Ovary (tissue), 3 donors: Measurements from ENCODE around the gene TSEN34.

Experiments used
- POLR2A ChIP-seq: fragments of 450-650 bp; IDR thresholded peaks from one replicate; pipeline ENCODE4 v1.6.1; 2017; ENCODE audit warnings: antibody characterized with exemption, mild to moderate bottlenecking, moderate library complexity
- TF ChIP-seq, protein P1 (sequence below), 3 donors: fragments of 450-650 bp in 2 of 3; fragments of 200-600 bp in 1 of 3; IDR thresholded peaks; one replicate each; pipeline versions ENCODE4 v1.5.1 to v1.8.0; 2016 to 2022; ENCODE audit warnings: antibody characterized with exemption in 3 of 3, mild to moderate bottlenecking in 1 of 3
- donor health status: DM: no; HTN: no; CAD: no.

GRCh38 chr19:54148158-54148557 is 43.0 kb upstream of the TSEN34 start:
- TF ChIP-seq, protein P1, sequence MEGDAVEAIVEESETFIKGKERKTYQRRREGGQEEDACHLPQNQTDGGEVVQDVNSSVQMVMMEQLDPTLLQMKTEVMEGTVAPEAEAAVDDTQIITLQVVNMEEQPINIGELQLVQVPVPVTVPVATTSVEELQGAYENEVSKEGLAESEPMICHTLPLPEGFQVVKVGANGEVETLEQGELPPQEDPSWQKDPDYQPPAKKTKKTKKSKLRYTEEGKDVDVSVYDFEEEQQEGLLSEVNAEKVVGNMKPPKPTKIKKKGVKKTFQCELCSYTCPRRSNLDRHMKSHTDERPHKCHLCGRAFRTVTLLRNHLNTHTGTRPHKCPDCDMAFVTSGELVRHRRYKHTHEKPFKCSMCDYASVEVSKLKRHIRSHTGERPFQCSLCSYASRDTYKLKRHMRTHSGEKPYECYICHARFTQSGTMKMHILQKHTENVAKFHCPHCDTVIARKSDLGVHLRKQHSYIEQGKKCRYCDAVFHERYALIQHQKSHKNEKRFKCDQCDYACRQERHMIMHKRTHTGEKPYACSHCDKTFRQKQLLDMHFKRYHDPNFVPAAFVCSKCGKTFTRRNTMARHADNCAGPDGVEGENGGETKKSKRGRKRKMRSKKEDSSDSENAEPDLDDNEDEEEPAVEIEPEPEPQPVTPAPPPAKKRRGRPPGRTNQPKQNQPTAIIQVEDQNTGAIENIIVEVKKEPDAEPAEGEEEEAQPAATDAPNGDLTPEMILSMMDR (IDR thresholded peaks at IDR 0.05), result no peak
- TF ChIP-seq POLR2A, result no peak
